Measurements from ENCODE around the gene PITPNB. TPM values are rescaled to one million over a fixed set of nuclear protein-coding genes. Genes with fewer than 3 reads are reported as not detected.

Gene PITPNB
- total RNA-seq, 4 donors from 2014 or later: 24.7 to 29.7 (median 28.2) TPM

- Histone ChIP-seq H3K4me1 (no peaks in the 10 kb centered on the region), H3K4me3 (peak overlapping the region in 1 of 4 donors; percentile 2), H3K27ac (no peak overlapping the region), H3K36me3 (no peaks in the 10 kb centered on the region), H3K9me3 (no peaks in the 10 kb centered on the region), H3K27me3 (no peaks in the 10 kb centered on the region)
- DNase-seq: no peak
- TF ChIP-seq POLR2A (IDR thresholded peaks at IDR 0.05) (no peak), CTCF (IDR thresholded peaks at IDR 0.05) (no peak)
Observed at GRCh38 chr22:27933186-27933983, 14.3 kb upstream of the PITPNB start.

GRCh38 chr22:27930331-27931060 lies 11.4 kb upstream of the PITPNB start:
- Histone ChIP-seq H3K4me3 (no peak overlapping the region), H3K27me3 (no peaks in the 10 kb centered on the region), H3K27ac (no peak overlapping the region), H3K36me3 (no peaks in the 10 kb centered on the region), H3K4me1 (no peaks in the 10 kb centered on the region), H3K9me3 (no peaks in the 10 kb centered on the region)
- TF ChIP-seq POLR2A (IDR thresholded peaks at IDR 0.05) (no peak), CTCF (IDR thresholded peaks at IDR 0.05) (no peak)
- DNase-seq: no peak

GRCh38 chr22:27927608-27928007 lies 8.6 kb upstream of the PITPNB start:
- Histone ChIP-seq H3K4me3 (no peak overlapping the region), H3K27ac (no peak overlapping the region), H3K4me1 (no peaks in the 10 kb centered on the region), H3K36me3 (no peaks in the 10 kb centered on the region), H3K9me3 (no peaks in the 10 kb centered on the region), H3K27me3 (no peaks in the 10 kb centered on the region)
- no peak for DNase-seq
- no peak for TF ChIP-seq POLR2A (IDR thresholded peaks at IDR 0.05)
- TF ChIP-seq CTCF (IDR thresholded peaks at IDR 0.05): no peak

- DNase-seq: no peak
- H3K27ac ChIP-seq: no peak overlapping the region
- peaks cover 0 to 8% (median 2%) of the 10 kb centered on the region in 4 donors for H3K4me1 ChIP-seq
- no peaks in the 10 kb centered on the region for H3K36me3 ChIP-seq
- no peaks in the 10 kb centered on the region for H3K27me3 ChIP-seq
- H3K9me3 ChIP-seq: no peaks in the 10 kb centered on the region
- no peak for TF ChIP-seq POLR2A (IDR thresholded peaks at IDR 0.05)
- no peak for TF ChIP-seq CTCF (IDR thresholded peaks at IDR 0.05)
- H3K4me3 ChIP-seq: no peak overlapping the region
Observed at GRCh38 chr22:27925331-27925730, 6.3 kb upstream of the PITPNB start.

- H3K9me3 ChIP-seq: no peaks in the 10 kb centered on the region
- TF ChIP-seq POLR2A (IDR thresholded peaks at IDR 0.05): no peak
- TF ChIP-seq CTCF (IDR thresholded peaks at IDR 0.05): no peak
- peaks cover 0 to 33% (median 8%) of the 10 kb centered on the region in 4 donors for H3K4me1 ChIP-seq
- no peaks in the 10 kb centered on the region for H3K27me3 ChIP-seq
- H3K4me3 ChIP-seq: peak overlapping the region; percentile 81 to 92 (median 86)
- no peaks in the 10 kb centered on the region for H3K36me3 ChIP-seq
- H3K27ac ChIP-seq: peak overlapping the region; percentile 90 to 97 (median 92)
- peak in 1 of 3 donors; percentile 50 for DNase-seq
Observed at GRCh38 chr22:27919942-27920755, 1.1 kb upstream of the PITPNB start.

Measured in Peyer's patch (tissue), 4 donors.